Measurements from ENCODE around the gene NEK8. TPM values are rescaled to one million over a fixed set of nuclear protein-coding genes. Genes with fewer than 3 reads are reported as not detected.

NEK8 gene
- 1 to 10 TPM; 8.0 to 8.8 TPM for total RNA-seq
- 2.5 TPM for polyA plus RNA-seq

GRCh38 chr17:28728364-28729200 lies at the start of gene NEK8:
Gene NEK8, plus strand, starts transcription at chr17:28728788. Its CDS starts 26 bp downstream, at chr17:28728814.
- Histone ChIP-seq H3K4me1 (ENCODE audit: insufficient read depth, low read length) (peaks cover 20% of the 10 kb centered on the region), H3K27ac (ENCODE audit: low read depth, low read length) (peak within 1 kb of the TSS; percentile 97), H3K27me3 (ENCODE audit: insufficient read depth, low read length, poor library complexity, severe bottlenecking) (no peaks in the 10 kb centered on the region), H3K36me3 (ENCODE audit: insufficient read depth, low read length) (peaks cover 7% of the 10 kb centered on the region), H3K4me3 (ENCODE audit: low read length) (peak within 1 kb of the TSS; percentile 91), H3K9me3 (ENCODE audit: low read length) (no peaks in the 10 kb centered on the region)
- ChIA-PET CTCF (interaction anchor here (1.4 to 14.8 kb wide), 16 partner anchors 9 to 388 kb away, joined by 3 to 579 read pairs (median 12); partner anchors contain the start of genes DHRS13, PHF12, PROCA1 and RPL23A), POLR2A (interaction anchor here (0.5 to 4.3 kb wide), 9 partner anchors 9 to 411 kb away, joined by 4 to 128 read pairs (median 4); partner anchors contain the start of genes PHF12, RPL23A and TRAF4)
- Mint-ChIP-seq H3K27ac (peak within 1 kb of the TSS; percentile 98 to 100 (median 100)), H3K4me3 (peak within 1 kb of the TSS; percentile 94 to 99 (median 97)), H3K27me3 (peaks cover 0 to 5% of the 10 kb centered on the region in 2 donors), H3K4me1 (peaks cover 38 to 52% (median 38%) of the 10 kb centered on the region in 3 donors), H3K9me3 (no peaks in the 10 kb centered on the region), H3K36me3 (peaks cover 0 to 33% (median 6%) of the 10 kb centered on the region in 3 donors)
- DNase-seq = peak; percentile 95 to 98 (median 97)

- peaks cover 12 to 89% (median 31%) of the 10 kb centered on the region in 3 donors for H3K36me3 Mint-ChIP-seq
- H3K4me1 ChIP-seq (ENCODE audit: insufficient read depth, low read length) = no peaks in the 10 kb centered on the region
- H3K4me3 ChIP-seq (ENCODE audit: low read length) = no peak overlapping the region
- no peak for DNase-seq
- no peaks in the 10 kb centered on the region for H3K27me3 ChIP-seq (ENCODE audit: insufficient read depth, low read length, poor library complexity, severe bottlenecking)
- H3K4me3 Mint-ChIP-seq = no peak overlapping the region
- H3K27ac ChIP-seq (ENCODE audit: low read depth, low read length) = no peak overlapping the region
- H3K9me3 Mint-ChIP-seq = no peaks in the 10 kb centered on the region
- ChIA-PET POLR2A (no interaction called here), CTCF (no interaction called here)
- H3K36me3 ChIP-seq (ENCODE audit: insufficient read depth, low read length) = peaks cover 82% of the 10 kb centered on the region
- H3K27ac Mint-ChIP-seq = peak overlapping the region in 2 of 8 donors; percentile 26 to 36
- no peaks in the 10 kb centered on the region for H3K9me3 ChIP-seq (ENCODE audit: low read length)
- H3K4me1 Mint-ChIP-seq = no peaks in the 10 kb centered on the region
- H3K27me3 Mint-ChIP-seq = no peaks in the 10 kb centered on the region
Measured at GRCh38 chr17:28682655-28683054, 45.9 kb upstream of the NEK8 start.

- peaks cover 28 to 96% (median 36%) of the 10 kb centered on the region in 3 donors for H3K36me3 Mint-ChIP-seq
- Histone ChIP-seq H3K27me3 (ENCODE audit: insufficient read depth, low read length, poor library complexity, severe bottlenecking) (no peaks in the 10 kb centered on the region), H3K4me1 (ENCODE audit: insufficient read depth, low read length) (no peaks in the 10 kb centered on the region), H3K27ac (ENCODE audit: low read depth, low read length) (no peak overlapping the region), H3K9me3 (ENCODE audit: low read length) (no peaks in the 10 kb centered on the region), H3K4me3 (ENCODE audit: low read length) (no peak overlapping the region), H3K36me3 (ENCODE audit: insufficient read depth, low read length) (peaks cover 91% of the 10 kb centered on the region)
- DNase-seq = no peak
- peak overlapping the region in 1 of 8 donors; percentile 36 for H3K27ac Mint-ChIP-seq
- no peaks in the 10 kb centered on the region for H3K27me3 Mint-ChIP-seq
- no peaks in the 10 kb centered on the region for H3K4me1 Mint-ChIP-seq
- no peaks in the 10 kb centered on the region for H3K9me3 Mint-ChIP-seq
- ChIA-PET POLR2A (no interaction called here), CTCF (no interaction called here)
- H3K4me3 Mint-ChIP-seq = no peak overlapping the region
Measured at GRCh38 chr17:28684963-28685362, 43.6 kb upstream of the NEK8 start.

- ChIA-PET POLR2A (no interaction called here), CTCF (no interaction called here)
- no peaks in the 10 kb centered on the region for H3K9me3 Mint-ChIP-seq
- Histone ChIP-seq H3K9me3 (ENCODE audit: low read length) (no peaks in the 10 kb centered on the region), H3K4me1 (ENCODE audit: insufficient read depth, low read length) (no peaks in the 10 kb centered on the region), H3K27me3 (ENCODE audit: insufficient read depth, low read length, poor library complexity, severe bottlenecking) (no peaks in the 10 kb centered on the region), H3K36me3 (ENCODE audit: insufficient read depth, low read length) (peaks cover 94% of the 10 kb centered on the region), H3K4me3 (ENCODE audit: low read length) (no peak overlapping the region), H3K27ac (ENCODE audit: low read depth, low read length) (no peak overlapping the region)
- no peak for DNase-seq
- H3K27ac Mint-ChIP-seq = peak overlapping the region in 2 of 8 donors; percentile 14 to 54
- no peaks in the 10 kb centered on the region for H3K27me3 Mint-ChIP-seq
- no peaks in the 10 kb centered on the region for H3K4me1 Mint-ChIP-seq
- H3K4me3 Mint-ChIP-seq = no peak overlapping the region
- peaks cover 30 to 97% (median 40%) of the 10 kb centered on the region in 3 donors for H3K36me3 Mint-ChIP-seq
Measured at GRCh38 chr17:28685366-28685765, 43.2 kb upstream of the NEK8 start.

DNA sequence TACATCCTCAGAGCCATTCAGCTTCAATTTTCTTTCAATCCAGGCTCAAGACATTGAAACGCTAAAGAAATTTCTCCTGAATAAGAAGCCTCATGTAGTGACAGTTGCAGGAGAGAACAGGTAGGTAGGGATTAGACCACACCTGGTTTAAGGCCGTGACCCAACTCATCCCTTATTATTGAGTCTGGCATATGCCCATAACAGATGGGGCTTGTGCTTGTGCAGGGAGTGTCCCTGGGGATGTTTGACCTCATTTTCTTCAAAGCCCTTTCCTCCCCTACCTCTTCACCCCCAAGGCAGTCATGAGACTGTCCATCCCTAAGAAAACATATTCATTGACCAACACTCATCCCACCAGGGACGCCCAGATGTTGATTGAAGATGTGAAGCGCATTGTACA lies 42.3 kb upstream of the NEK8 start:
- Histone ChIP-seq H3K27me3 (ENCODE audit: insufficient read depth, low read length, poor library complexity, severe bottlenecking) (no peaks in the 10 kb centered on the region), H3K36me3 (ENCODE audit: insufficient read depth, low read length) (peaks cover 93% of the 10 kb centered on the region), H3K9me3 (ENCODE audit: low read length) (no peaks in the 10 kb centered on the region), H3K4me1 (ENCODE audit: insufficient read depth, low read length) (no peaks in the 10 kb centered on the region), H3K27ac (ENCODE audit: low read depth, low read length) (no peak overlapping the region), H3K4me3 (ENCODE audit: low read length) (no peak overlapping the region)
- CTCF ChIA-PET = no interaction called here
- Mint-ChIP-seq H3K9me3 (no peaks in the 10 kb centered on the region), H3K4me1 (no peaks in the 10 kb centered on the region), H3K4me3 (no peak overlapping the region), H3K27me3 (no peaks in the 10 kb centered on the region), H3K27ac (no peak overlapping the region), H3K36me3 (peaks cover 34 to 94% (median 38%) of the 10 kb centered on the region in 3 donors)
- POLR2A ChIA-PET = no interaction called here
- DNase-seq = no peak

- CTCF ChIA-PET = no interaction called here
- POLR2A ChIA-PET = interaction anchor here (0.6 to 1.3 kb wide), 3 partner anchors 22 to 531 kb away, joined by 4 to 17 read pairs (median 9); partner anchors contain the start of gene PROCA1
- H3K4me1 Mint-ChIP-seq = no peaks in the 10 kb centered on the region
- H3K36me3 ChIP-seq (ENCODE audit: insufficient read depth, low read length) = peaks cover 73% of the 10 kb centered on the region
- H3K27me3 ChIP-seq (ENCODE audit: insufficient read depth, low read length, poor library complexity, severe bottlenecking) = no peaks in the 10 kb centered on the region
- H3K27me3 Mint-ChIP-seq = no peaks in the 10 kb centered on the region
- no peaks in the 10 kb centered on the region for H3K9me3 Mint-ChIP-seq
- no peaks in the 10 kb centered on the region for H3K4me1 ChIP-seq (ENCODE audit: insufficient read depth, low read length)
- no peak overlapping the region for H3K4me3 Mint-ChIP-seq
- H3K9me3 ChIP-seq (ENCODE audit: low read length) = no peaks in the 10 kb centered on the region
- DNase-seq = no peak
- H3K36me3 Mint-ChIP-seq = peaks cover 34 to 89% (median 34%) of the 10 kb centered on the region in 3 donors
- no peak overlapping the region for H3K27ac ChIP-seq (ENCODE audit: low read depth, low read length)
- peak overlapping the region in 2 of 8 donors; percentile 9 to 44 for H3K27ac Mint-ChIP-seq
- no peak overlapping the region for H3K4me3 ChIP-seq (ENCODE audit: low read length)
Measured at GRCh38 chr17:28688481-28688880, 40.1 kb upstream of the NEK8 start.

- peaks cover 33 to 90% (median 34%) of the 10 kb centered on the region in 3 donors for H3K36me3 Mint-ChIP-seq
- no peaks in the 10 kb centered on the region for H3K4me1 Mint-ChIP-seq
- H3K9me3 ChIP-seq (ENCODE audit: low read length) = no peaks in the 10 kb centered on the region
- H3K27me3 ChIP-seq (ENCODE audit: insufficient read depth, low read length, poor library complexity, severe bottlenecking) = no peaks in the 10 kb centered on the region
- no peak overlapping the region for H3K4me3 ChIP-seq (ENCODE audit: low read length)
- peaks cover 76% of the 10 kb centered on the region for H3K36me3 ChIP-seq (ENCODE audit: insufficient read depth, low read length)
- no peaks in the 10 kb centered on the region for H3K9me3 Mint-ChIP-seq
- DNase-seq = no peak
- no peak overlapping the region for H3K4me3 Mint-ChIP-seq
- CTCF ChIA-PET = no interaction called here
- POLR2A ChIA-PET = interaction anchor here (1.3 kb wide), 1 partner anchor 22 kb away, joined by 9 read pairs; the partner anchor contains the start of gene PROCA1
- H3K27me3 Mint-ChIP-seq = no peaks in the 10 kb centered on the region
- H3K27ac Mint-ChIP-seq = no peak overlapping the region
- H3K4me1 ChIP-seq (ENCODE audit: insufficient read depth, low read length) = no peaks in the 10 kb centered on the region
- H3K27ac ChIP-seq (ENCODE audit: low read depth, low read length) = no peak overlapping the region
Measured at GRCh38 chr17:28689011-28689410, 39.6 kb upstream of the NEK8 start.

DNA sequence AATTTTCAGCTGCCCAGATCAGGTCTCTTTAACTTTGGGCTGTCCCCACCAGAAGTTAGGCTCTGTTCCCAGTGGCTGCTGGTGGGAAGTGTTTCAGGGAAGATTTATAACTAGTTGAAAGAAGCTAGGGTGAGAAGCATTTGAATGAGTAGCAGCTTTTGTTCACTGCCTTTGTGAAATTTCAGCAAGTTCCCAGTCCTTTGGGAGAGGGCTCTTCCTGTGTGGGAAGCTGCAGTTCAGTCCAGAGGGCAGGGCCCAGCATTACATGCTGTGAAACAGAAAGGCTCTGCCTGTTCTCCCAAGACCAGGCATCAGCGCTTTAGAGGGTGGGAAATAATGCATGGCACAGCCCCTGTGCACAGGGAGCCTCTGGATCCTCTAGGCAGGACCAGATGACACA lies 34.7 kb upstream of the NEK8 start:
- DNase-seq = no peak
- Histone ChIP-seq H3K4me3 (ENCODE audit: low read length) (no peak overlapping the region), H3K27ac (ENCODE audit: low read depth, low read length) (no peak overlapping the region), H3K9me3 (ENCODE audit: low read length) (no peaks in the 10 kb centered on the region), H3K4me1 (ENCODE audit: insufficient read depth, low read length) (no peaks in the 10 kb centered on the region), H3K36me3 (ENCODE audit: insufficient read depth, low read length) (peaks cover 75% of the 10 kb centered on the region), H3K27me3 (ENCODE audit: insufficient read depth, low read length, poor library complexity, severe bottlenecking) (no peaks in the 10 kb centered on the region)
- H3K27ac Mint-ChIP-seq = peak overlapping the region in 2 of 8 donors; percentile 35 to 46
- H3K36me3 Mint-ChIP-seq = peaks cover 12 to 91% (median 21%) of the 10 kb centered on the region in 3 donors
- H3K4me1 Mint-ChIP-seq = no peaks in the 10 kb centered on the region
- no peaks in the 10 kb centered on the region for H3K27me3 Mint-ChIP-seq
- H3K4me3 Mint-ChIP-seq = no peak overlapping the region
- no peaks in the 10 kb centered on the region for H3K9me3 Mint-ChIP-seq
- POLR2A ChIA-PET = interaction anchor here (0.6 kb wide), 1 partner anchor 11 kb away, joined by 3 read pairs; no protein-coding TSS in a partner anchor
- CTCF ChIA-PET = interaction anchor here (0.6 kb wide), 1 partner anchor 17 kb away, joined by 3 read pairs; no protein-coding TSS in a partner anchor

Measured in CD8-positive, alpha-beta memory T cell (primary cell).